GM04503 (cell line): ENCODE data around the gene MTHFD2L.
"Not testable (repeated sequence)": the region's sequence is repeated elsewhere in the genome, so short reads cannot be mapped to it uniquely, and the experiment has no call there.

Source experiments
- DNase-seq: peaks from one replicate; pipeline ENCODE4 v3.0.0-alpha.2; 2012; ENCODE audit warnings: low read depth

The MTHFD2L gene

DNA sequence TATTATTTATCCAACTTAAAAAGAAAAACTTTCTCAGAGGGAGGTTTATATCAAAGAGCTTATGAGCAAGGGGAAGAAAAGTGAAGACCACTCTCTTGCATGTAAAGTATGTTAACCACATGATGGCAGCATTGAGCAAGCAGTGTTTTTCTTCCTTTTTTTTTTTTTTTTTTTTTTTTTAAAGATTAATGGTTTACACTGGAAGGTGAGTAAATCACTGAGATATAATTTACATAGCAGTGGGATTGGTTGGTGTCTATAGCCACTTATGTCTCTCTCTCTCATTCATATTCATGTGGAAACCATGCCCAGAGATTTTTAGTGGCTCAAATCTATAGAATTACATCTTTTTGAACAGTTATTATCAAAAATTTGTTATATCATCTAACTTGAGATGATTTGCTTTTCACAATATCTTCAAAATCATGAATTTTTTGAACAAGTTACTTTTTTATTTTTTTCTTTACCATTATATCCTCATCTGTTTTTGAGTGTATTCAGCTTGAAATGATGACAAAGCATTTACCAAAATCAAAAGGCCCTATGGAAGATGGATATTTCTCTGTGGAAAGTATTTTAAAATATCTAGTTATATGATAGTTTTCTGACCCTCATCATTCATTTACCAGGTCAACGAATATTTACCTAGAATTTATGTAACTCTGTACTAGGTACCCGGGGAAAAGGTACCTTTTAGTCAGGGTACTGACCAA is 31.6 kb downstream of the MTHFD2L start:
- no peak for DNase-seq

DNA sequence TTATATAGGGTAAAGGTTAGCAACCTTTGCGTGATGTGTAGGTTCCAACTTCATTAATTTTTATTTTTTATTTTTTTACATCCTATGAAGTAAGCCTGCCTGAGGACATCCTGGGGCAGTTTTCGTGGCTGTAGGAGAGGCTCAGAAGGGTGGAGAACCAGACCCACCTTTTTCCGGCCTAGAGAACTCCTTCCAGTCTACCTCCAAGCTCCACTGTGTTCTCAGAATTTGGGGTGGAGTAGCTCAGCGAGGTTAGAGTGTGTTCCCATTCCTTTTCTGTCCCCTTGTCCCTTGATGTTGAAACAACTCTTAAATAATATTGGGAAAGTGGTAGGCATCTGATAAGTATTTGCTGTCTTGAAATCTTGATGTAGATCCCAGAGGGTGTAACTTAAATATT is 32.4 kb downstream of the MTHFD2L start:
- DNase-seq: no peak

DNA sequence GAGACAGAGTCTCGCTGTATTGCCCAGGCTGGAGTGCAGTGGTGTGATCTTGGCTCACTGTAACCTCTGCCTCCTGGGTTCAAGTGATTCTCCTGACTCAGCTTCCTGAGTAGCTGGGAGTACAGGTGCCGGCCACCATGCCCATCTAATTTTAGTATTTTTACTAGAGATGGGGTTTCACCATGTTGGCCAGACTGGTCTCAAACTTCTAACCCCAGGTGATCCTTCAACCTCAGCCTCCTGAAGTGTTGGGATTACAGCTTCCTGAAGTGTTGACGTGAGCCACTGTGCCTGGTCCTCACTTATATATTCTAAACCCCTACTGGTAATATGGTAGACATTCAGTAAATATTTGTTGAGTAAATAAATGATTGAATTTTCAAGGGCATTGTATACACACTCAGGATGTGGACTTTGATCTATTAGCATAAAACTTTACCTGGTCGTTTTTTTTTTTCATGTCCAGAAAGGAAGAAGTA is 33.0 kb downstream of the MTHFD2L start:
- no peak for DNase-seq

DNA sequence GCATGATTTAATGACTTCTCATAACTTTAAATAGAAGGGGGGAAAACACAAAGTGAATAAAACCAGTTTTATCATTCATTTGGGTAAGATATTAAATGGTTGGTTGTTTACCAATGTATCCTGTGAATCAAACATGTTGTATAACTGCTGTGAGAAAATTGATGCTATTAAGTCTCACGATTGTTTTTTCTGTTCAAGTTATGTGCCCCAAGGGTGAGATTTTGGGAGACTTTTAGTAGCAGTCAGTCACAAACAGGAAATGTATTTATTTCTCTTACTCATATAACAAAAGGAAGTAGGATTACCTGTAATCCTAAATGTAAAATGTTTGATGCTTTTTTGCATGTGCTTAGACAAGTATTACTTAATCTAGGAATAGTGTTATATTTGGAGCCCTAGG is 39.2 kb downstream of the MTHFD2L start:
- DNase-seq: no peak

DNA sequence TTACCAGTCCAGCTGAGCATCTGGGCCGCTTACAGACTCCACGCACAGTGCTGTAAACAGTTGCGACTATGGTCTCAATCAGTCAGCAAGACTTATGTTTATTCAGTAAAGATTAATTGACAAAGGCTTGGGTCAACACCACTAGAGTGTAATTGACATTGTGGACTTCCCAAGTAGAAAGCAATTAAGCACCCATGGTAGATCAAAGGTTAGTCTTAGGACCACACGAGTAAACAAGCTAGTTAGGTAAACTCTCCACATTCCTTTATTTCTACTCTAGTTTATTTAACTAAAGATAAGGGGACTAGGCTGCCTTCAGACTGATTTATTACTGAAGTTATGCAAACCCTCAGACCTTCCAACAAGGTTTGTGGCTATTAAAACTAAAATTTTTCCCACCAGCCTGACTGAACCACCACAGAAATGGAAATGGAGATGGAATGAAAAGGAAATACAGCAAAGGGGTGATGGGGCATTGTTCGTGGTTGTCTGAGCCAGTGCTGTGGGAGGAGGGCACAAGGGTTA is 44.2 kb downstream of the MTHFD2L start:
- DNase-seq: no peak

DNA sequence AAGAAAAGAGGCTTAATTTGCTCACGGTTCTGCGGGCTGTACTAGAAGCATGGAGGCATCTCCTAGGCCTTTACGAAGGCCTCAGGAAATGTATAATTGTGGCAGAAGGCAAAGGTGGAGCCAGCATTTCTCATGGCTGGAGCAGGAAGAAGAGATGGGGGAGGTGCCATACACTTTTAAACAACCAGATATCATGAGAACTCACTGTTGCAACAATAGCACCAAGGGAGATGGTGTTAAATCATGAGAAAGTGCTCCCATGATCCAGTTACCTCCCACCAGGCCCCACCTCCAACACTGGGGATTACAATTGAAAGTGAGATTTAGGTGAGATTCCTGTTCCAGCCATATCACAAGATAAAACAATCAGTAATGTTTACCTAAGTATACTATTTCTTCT is 45.5 kb downstream of the MTHFD2L start:
- no peak for DNase-seq

DNA sequence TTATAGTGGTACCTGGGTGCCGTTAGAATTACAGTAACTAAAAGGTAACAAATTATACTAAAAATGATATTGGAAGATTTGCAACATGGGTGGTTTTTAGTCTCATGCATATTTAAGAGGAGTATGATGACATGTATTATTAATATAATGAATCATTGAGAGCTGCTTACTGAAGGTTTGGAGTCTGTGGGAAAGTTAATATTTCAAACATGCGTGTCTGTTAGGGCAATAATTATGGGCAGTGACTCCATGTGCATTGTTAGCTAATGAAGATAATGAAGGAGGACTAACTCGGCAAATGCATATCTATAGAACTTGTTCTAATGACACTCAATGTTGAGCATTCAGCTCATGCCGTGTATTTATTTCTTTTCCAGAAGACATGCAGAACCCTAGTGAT is 47.1 kb downstream of the MTHFD2L start:
- no peak for DNase-seq

DNA sequence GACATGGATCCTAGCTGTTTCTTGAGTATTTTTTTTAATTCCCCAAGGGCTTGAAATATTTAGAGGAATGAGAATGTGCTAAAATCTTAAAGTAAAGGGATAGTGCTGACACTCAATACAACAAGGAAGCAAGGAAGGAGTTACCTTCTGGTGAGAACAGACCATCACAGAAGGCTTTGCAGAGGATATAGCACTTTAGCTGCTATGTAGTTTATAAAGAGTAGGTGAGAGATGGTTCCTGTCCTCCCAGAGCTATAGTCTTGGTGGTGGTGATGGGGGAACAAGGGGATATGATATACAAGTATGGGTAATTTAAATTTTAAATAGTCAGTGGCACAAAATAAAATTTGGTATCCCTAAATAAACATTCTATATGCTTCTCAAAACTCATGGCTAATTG is 47.6 kb downstream of the MTHFD2L start:
- DNase-seq: no peak

DNA sequence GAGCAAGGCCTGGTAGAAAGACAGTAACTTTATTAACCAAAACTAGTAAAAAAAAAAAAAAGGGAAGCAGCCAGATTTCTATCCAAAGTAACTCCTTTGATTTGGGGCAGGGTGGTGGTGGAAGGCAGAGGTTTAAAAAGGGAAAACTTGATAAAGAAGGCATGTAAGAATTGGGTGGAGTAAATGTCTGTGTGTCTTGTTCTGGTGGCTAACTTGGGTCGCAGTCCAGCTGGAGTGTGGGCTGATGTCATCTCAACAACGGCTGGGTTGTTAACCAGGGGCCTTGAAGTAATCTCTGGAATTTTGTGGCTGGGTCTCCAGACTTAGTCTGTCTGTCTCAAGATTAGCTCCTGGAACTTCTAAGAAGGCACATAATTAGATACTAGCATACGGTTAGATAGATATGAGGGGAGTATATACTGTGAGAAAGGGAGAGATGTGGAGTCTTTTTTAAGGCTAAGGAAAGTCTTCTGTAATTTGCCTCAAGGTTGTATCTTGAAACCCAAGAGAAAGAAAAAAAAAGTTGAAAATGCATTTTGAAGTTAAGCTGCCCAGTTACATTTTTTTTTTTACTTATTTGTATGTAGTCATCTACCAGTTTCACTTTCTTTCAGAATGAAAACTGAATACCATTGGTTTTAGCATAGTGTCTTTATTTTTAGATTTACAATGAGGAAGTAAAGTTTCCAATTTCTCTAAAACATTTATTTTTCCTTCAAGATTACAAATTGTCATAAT is 48.3 kb downstream of the MTHFD2L start:
- no peak for DNase-seq

DNA sequence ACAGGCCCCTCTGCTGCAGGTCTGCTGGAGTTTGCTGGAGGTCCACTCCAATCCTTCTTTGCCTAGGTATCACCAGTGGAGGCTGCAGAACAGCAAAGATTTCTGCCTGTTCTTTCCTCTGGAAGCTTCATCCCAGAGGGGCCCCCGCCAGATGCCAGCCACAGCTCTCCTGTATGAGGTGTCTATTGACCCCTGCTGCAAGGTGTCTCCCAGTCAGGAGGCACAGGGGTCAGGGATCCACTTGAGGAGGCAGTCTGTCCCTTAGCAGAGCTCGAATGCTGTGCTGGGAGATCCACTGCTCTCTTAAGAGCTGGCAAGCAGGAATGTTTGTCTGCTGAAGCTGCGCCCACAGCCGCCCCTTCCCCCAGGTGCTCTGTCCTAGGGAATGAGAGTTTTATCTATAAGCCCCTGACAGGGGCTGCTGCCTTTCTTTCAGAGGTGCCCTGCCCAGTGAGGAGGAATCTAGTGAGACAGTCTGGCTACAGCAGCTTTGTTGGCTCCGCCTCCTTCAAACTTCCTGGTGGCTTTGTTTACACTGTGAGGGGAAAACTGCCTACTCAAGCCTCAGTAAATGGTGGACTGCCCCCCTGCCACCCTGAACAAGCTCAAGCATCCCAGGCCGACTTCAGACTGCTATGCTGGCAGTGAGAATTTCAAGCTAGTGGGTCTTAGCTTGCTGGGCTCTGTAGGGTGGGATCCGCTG is 56.7 kb downstream of the MTHFD2L start:
- not testable (repeated sequence) for DNase-seq

DNA sequence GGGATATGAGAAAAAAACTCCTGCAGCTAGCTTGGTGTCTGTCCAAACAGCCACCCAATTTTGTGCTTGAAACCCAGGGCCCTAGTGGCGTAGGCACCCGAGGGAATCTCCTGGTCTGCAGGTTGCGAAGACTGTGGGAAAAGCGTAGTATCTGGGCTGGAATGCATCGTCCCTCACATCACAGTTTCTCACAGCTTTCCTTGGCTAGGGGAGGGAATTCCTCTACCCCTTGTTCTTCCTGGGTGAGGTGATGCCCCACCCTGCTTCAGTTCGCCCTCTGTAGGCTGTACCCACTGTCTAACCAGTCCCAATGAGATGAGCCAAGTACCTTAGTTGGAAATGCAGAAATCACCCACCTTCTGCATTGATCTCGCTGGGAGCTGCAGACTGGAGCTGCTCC is 57.3 kb downstream of the MTHFD2L start:
- DNase-seq: not testable (repeated sequence)

DNA sequence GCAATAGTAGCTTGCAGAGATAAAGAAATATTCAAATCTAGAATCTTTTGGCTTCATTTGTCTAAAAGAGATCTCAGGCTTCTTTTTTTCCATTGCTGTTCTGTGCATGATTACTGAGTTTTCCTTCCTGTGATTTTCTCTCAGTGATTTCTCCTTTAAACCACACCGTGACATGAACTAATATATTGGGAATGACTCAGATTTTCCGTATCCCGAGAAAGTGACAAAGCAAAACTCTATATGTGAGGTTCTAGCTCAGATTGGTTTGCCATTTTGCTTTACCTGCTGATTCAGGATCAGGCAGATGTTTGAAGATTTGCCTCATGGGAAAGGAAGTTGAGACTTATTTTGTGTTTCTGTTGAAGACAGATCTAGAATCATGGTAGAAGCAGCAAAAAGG is 59.4 kb downstream of the MTHFD2L start:
- DNase-seq: no peak

DNA sequence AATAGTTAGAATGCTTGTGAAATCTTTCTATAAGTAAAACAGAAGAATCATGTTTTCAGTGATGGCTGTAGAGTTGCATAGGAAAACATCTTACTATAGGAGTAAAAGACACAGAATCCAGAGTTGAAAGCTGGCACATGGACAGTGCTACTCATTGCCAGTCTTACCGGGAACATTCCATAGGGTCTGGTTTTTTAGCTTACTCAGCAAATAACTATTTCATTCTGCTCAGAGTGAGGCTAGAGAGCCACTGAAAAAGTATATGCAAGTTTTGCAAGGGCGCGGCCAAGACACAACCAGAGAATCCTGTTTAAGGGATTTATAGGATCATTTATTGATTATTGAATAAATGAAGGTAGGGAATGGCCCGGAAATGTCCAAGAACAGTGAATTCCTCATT is 60.3 kb downstream of the MTHFD2L start:
- DNase-seq: no peak

DNA sequence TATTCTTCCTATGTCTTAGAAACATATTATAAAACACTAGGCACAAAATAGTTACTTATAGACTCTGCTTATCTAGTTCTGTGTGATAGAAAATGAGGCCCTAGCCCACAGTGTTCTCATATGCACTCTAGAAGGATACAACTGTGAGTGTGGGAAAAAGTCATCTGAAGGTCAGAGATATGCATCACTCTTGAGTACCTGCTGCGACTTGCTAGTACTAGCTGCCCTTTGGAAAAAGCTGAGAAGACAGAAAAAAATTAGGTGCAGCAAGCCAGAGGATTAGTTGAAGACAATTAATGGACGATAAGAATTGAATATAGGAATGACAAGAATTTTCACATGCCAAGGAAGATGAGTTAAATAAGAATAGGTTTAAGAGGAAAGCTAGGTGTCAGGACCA is 61.3 kb downstream of the MTHFD2L start:
- no peak for DNase-seq

DNA sequence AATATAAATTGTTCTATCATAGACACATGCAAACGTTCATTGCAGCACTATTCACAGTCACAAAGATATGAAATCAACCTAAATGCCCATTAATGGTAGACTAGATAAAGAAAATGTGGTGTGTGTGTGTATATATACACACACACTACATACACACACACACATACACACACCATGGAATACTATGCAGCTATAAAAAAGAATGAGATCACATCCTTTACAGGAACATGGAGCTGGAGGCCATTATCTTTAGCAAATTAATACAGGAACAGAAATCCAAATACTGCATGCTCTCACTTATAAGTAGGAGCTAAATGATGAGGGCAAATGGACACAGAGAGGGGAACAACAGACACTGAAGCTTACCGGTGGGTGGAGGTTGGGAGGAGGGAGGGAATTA is 65.2 kb downstream of the MTHFD2L start:
- DNase-seq: no peak

DNA sequence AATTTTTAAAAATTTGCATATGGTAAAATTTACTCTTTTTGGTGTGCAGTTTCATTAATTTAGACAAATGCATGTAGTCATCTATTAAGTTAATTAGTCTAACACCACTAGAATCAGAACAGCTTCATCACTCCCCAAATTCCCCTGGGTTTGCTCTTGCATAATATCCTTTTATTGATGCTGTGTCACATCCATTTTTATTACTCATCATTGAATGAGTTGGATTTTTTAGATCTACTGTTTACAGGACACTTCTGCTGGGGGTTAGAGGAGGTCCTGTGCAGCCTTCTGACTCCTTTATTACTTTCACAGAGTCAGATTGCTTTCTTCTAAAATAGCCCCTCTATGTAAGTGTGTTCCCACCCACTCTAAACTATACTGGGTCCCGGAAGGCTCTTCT is 65.9 kb downstream of the MTHFD2L start:
- no peak for DNase-seq

DNA sequence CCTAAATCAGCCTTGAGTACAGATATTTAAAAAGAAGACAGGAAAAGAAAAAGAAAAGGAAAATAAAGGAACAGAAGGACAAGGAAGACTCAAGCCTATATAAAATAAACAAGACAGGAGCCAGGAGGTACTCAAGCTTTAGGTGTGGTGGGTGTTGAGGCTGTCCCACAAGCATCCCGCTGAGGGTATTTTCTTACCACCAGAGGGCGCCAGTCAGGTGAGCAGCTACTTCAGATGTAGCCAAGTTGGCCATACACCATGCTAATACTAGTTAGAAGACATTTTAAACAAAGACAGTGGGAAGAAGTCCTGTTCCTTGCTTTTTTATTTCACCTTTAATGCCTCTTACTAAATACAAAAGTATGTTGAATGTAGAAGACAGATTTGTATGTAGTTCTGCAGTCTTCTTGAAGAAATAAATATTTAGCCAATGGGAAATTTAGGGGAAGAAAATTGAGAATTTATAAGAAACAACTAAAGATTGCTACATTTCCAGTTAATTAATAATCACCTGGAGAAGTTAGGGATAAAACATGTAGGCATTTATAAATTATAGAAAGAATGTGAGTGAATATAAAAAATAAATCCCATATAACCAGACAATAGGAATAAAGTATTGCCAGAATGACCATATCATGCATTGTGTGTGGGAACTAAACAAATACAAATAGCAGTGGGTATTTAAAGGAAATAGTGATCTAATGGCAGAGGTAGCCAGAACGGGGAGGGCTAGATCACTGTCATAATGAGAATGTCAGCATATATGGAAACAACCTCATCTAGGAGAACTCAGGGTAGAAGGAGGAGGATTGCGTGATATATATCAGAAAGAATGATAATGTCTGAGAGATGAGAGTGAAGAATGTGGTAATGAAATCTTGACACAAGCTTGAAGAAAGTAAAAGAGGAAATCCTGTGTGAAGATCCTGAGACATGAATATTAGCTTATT is 71.0 kb downstream of the MTHFD2L start:
- DNase-seq: no peak

DNA sequence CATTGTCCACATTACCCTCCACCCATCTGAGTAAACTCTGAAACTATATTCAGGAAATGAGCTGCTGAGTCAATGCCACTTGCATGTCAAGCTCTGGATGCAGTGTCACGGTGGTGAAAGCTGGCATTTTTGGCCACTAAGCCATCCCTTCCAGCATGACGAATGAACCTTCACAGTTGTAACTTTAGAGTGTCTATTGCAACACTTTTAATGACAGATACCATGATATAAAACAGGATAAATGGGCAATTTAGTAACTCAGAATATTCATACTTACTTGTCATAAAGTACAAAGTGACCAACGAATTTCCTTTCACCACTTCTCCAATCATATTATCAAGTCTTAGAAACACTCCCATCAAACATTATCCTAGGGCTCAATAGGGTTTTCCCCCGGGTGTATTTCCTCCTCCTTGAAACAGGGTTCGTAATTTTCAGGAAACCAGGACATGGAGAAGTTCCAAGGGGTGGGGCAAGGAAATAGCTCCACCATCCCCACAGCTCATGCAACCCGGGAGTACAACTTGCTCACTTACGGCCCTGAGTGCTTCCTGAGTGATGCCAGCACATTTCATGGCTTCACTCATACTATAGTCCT is 73.1 kb downstream of the MTHFD2L start:
- DNase-seq: peak; percentile 86

DNA sequence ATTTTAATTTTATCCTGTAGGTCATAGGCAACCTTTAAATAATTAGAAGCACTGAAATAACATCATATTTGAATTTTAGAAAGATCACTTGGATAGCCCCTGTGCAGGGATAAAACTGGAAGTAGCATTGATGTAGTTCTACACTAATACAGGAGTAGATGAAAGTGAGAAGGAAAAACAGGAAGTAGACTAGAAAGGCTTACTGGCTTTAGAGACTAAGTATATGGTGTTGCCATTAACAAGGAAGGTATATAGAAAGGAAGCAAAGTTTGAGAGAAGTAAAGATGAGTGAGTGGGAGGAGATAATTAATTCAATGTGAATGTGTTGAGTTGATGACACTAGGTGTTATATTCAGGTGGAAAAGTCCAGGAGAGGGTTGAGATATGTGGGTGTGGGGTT is 77.2 kb downstream of the MTHFD2L start:
- no peak for DNase-seq

DNA sequence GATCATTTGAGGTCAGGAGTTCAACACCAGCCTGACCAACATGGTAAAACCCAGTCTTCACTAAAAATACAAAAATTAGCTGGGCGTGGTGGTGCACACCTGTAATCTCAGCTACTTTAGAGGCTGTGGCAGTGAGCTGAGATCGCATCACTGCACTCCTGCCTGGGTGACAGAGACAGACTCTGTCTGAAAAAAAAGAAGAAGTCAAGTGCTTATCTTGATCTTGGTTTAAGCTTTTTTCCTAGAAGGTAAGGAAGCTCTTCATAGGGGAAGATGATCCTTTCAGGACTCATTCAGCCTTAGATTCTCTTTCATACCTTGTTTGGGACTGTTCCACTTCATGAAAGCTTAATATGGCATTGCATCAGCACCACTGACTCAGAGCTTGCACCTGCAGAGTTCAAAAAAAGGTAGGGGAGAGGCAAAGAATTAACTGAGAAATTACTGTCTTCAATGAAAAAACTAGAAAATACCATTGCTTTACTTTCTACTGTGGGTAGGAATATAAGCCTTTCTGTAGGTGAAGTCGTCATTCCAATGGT is 79.6 kb downstream of the MTHFD2L start:
- DNase-seq: no peak

DNA sequence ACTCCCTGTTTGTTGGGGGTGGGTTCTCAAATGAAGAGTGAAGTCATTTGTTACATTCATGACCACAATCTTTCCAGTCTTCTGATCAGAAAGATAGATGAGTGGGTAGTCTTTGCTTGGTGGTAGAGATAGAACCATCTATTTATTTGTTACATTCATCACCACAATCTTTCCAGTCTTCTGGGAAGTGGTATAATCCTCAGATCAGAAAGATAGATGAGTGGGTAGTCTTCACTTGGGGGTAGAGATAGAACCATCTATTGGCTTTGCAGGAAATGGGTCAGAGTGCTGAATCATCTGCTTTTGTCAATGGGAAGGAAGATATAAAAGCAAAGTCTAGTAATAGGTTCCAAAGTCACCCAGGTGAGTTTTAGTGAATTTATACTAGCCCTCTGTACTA is 86.1 kb downstream of the MTHFD2L start:
- DNase-seq: no peak
